Occipital lobe (tissue), 2 donors: ENCODE data around the gene HOXB7. TPM values are rescaled to one million over a fixed set of nuclear protein-coding genes. Genes with fewer than 3 reads are reported as not detected.

Experiments used
- DNase-seq: peaks from one replicate; lab custom pipeline; 2025; lab: John Stamatoyannopoulos, UW
- total RNA-seq: library from RNA; depleted of rRNA; stranded (reverse); fragments of >200 nt; gene quantifications from one replicate; pipeline ENCODE4 v1.2.3, GENCODE V29; 2014

HOXB7 gene
- total RNA-seq, 1 donor from 2014 or later: not detected

- DNase-seq: no peak
These were observed 25.6 kb upstream of the HOXB7 start for GRCh38 chr17:48636177-48637018.

- no peak for DNase-seq
These were observed 23.8 kb upstream of the HOXB7 start for GRCh38 chr17:48634493-48635208.

- no peak for DNase-seq
These were observed 22.5 kb upstream of the HOXB7 start for GRCh38 chr17:48633266-48633677.

- no peak for DNase-seq
These were observed 21.9 kb upstream of the HOXB7 start for GRCh38 chr17:48632579-48633265.

GRCh38 chr17:48631693-48632578 lies 21.1 kb upstream of the HOXB7 start:
- DNase-seq: no peak

- DNase-seq: no peak
These were observed 20.3 kb upstream of the HOXB7 start for GRCh38 chr17:48630925-48631692.

GRCh38 chr17:48630009-48630924 lies 19.4 kb upstream of the HOXB7 start:
- no peak for DNase-seq

GRCh38 chr17:48629411-48629759 lies 18.6 kb upstream of the HOXB7 start:
- DNase-seq: no peak

GRCh38 chr17:48628649-48629410 lies 18.0 kb upstream of the HOXB7 start:
- DNase-seq: no peak

- DNase-seq: no peak
These were observed 17.1 kb upstream of the HOXB7 start for GRCh38 chr17:48627623-48628521.

GRCh38 chr17:48627118-48627597 lies 16.3 kb upstream of the HOXB7 start:
- no peak for DNase-seq

- no peak for DNase-seq
These were observed 15.7 kb upstream of the HOXB7 start, which contains the start of gene HOXB9 for GRCh38 chr17:48626245-48627117. TSS of gene HOXB9 (minus strand) at chr17:48626358. CDS start at chr17:48626269, 89 bp downstream.

GRCh38 chr17:48625495-48626244 lies 14.9 kb upstream of the HOXB7 start:
- DNase-seq: no peak

- no peak for DNase-seq
These were observed 14.0 kb upstream of the HOXB7 start for GRCh38 chr17:48624544-48625494.
